ENCODE measurements around the gene ATAD3B. TPM values are rescaled to one million over a fixed set of nuclear protein-coding genes. Genes with fewer than 3 reads are reported as not detected.

Gene ATAD3B
- total and polyA plus RNA-seq, 2 of the 13 experiments (the other 11 are each of a cell fraction or from before 2014, with no cell fraction given) = 9.6 to 31.1 TPM

GRCh38 chr1:1437904-1438376, 33.6 kb upstream of the ATAD3B start (continued):
- TF ChIP-seq RNF219 (CRISPR knock-in tag; IDR thresholded peaks at IDR 0.05) (no peak), ZMAT3 (CRISPR knock-in tag; conservative IDR thresholded peaks at IDR 0.05) (no peak), DPF2 (CRISPR knock-in tag; IDR thresholded peaks at IDR 0.05; ENCODE audit: borderline replicate concordance, low read depth) (no peak), NCOR1 (IDR thresholded peaks at IDR 0.05; ENCODE audit: borderline replicate concordance, low read length) (no peak; the same call in 1 of the 2 replicates), PATZ1 (CRISPR knock-in tag; IDR thresholded peaks at IDR 0.05) (peak; percentile 96), HOMEZ (CRISPR knock-in tag; IDR thresholded peaks at IDR 0.05; ENCODE audit: low read depth) (peak; percentile 62; the same call in 1 of the 2 replicates), KLF11 (CRISPR knock-in tag; IDR thresholded peaks at IDR 0.05) (no peak)
